HepG2 (cell line): ENCODE measurements around the gene NECTIN2. TPM values are rescaled to one million over a fixed set of nuclear protein-coding genes. Genes with fewer than 3 reads are reported as not detected.

Source experiments
- CREB1 ChIP-seq, 2 experiments: fragments of 450-650 bp in 1 of 2; IDR thresholded peaks; 2 replicates each; pipeline ENCODE4 v1.6.1; 2016 to 2017; ENCODE audit warnings: control low read depth in 1 of 2, mild to moderate bottlenecking in 1 of 2, missing compliant biosample characterization in 1 of 2, missing genetic modification characterization in 1 of 2
- FOXA3 ChIP-seq: IDR thresholded peaks from 2 replicates; pipeline ENCODE4 v1.6.1; 2016; ENCODE audit warnings: missing genetic modification reagents, missing compliant biosample characterization
- GATA4 ChIP-seq: sonication (generic); IDR thresholded peaks from 2 replicates; pipeline ENCODE4 v1.6.1; 2016; ENCODE audit warnings: antibody characterized with exemption, low read depth, borderline replicate concordance
- KDM3A ChIP-seq: IDR thresholded peaks from 2 replicates; pipeline ENCODE4 v1.6.1; 2018; ENCODE audit warnings: low read depth, missing compliant biosample characterization
- MBD4 ChIP-seq: IDR thresholded peaks from 2 replicates; pipeline ENCODE4 v1.6.1; 2012; ENCODE audit warnings: low read length, inconsistent platforms, borderline replicate concordance
- MYNN ChIP-seq: sonication (generic); formaldehyde crosslinking; IDR thresholded peaks from 2 replicates; pipeline ENCODE4 v1.4.0; 2020; ENCODE audit warnings: mild to moderate bottlenecking, low read depth, missing genetic modification reagents
- RORA ChIP-seq: sonication (generic); formaldehyde crosslinking; IDR thresholded peaks from 2 replicates; pipeline ENCODE4 v1.5.0; 2020; ENCODE audit warnings: mild to moderate bottlenecking, missing genetic modification reagents, moderate library complexity
- SRSF4 ChIP-seq: fragments of 200-400 bp; formaldehyde crosslinking; IDR thresholded peaks from one replicate; pipeline ENCODE4 v1.6.1; 2018; ENCODE audit warnings: mild to moderate bottlenecking, low read depth, low read length, moderate library complexity; ENCODE audit not compliant: poor library complexity, severe bottlenecking
- STAT5B ChIP-seq: sonication (generic); formaldehyde crosslinking; IDR thresholded peaks from 2 replicates; pipeline ENCODE4 v1.4.0; 2020; ENCODE audit warnings: missing genetic modification reagents
- TBX2 ChIP-seq: sonication (generic); formaldehyde crosslinking; IDR thresholded peaks from 2 replicates; pipeline ENCODE4 v1.5.0; 2020; ENCODE audit warnings: missing genetic modification reagents, mild to moderate bottlenecking, borderline replicate concordance
- U2AF2 ChIP-seq: fragments of 200-400 bp; formaldehyde crosslinking; IDR thresholded peaks from 2 replicates; pipeline ENCODE4 v1.6.1; 2017; ENCODE audit warnings: low read depth, mild to moderate bottlenecking, low read length
- ZNF207 ChIP-seq: fragments of 450-650 bp; IDR thresholded peaks from 2 replicates; pipeline ENCODE4 v1.6.1; 2016; ENCODE audit warnings: antibody characterized with exemption, borderline replicate concordance
- ZNF234 ChIP-seq: sonication (generic); formaldehyde crosslinking; conservative IDR thresholded peaks from 2 replicates; pipeline ENCODE4 v1.5.1; 2020; ENCODE audit warnings: mild to moderate bottlenecking, missing genetic modification reagents
- ZNF30 ChIP-seq: sonication (generic); formaldehyde crosslinking; IDR thresholded peaks from 2 replicates; pipeline ENCODE4 v1.5.0; 2020; ENCODE audit warnings: mild to moderate bottlenecking, missing genetic modification reagents
- ZNF343 ChIP-seq: sonication (generic); formaldehyde crosslinking; IDR thresholded peaks from 2 replicates; pipeline ENCODE4 v1.4.0; 2020; ENCODE audit warnings: mild to moderate bottlenecking, missing genetic modification reagents
- ZNF44 ChIP-seq: sonication (generic); formaldehyde crosslinking; IDR thresholded peaks from 2 replicates; pipeline ENCODE4 v1.5.1; 2020; ENCODE audit warnings: mild to moderate bottlenecking, missing genetic modification reagents
- ZNF530 ChIP-seq: sonication (generic); formaldehyde crosslinking; IDR thresholded peaks from 2 replicates; pipeline ENCODE4 v1.5.0; 2020; ENCODE audit warnings: low read depth, mild to moderate bottlenecking, missing genetic modification reagents
- ZNF816 ChIP-seq: sonication (generic); formaldehyde crosslinking; IDR thresholded peaks from 2 replicates; pipeline ENCODE4 v1.8.0; 2022; ENCODE audit warnings: missing genetic modification reagents, mild to moderate bottlenecking, borderline replicate concordance
- polyA plus RNA-seq, 8 experiments: library from polyadenylated mRNA; depleted of rRNA in 3 of 8; stranded (reverse) in 7 of 8; unstranded in 1 of 8; fragments of >200 nt; fragmentation: Illumina TruSeq in 4 of 8; extraction: Trizol in 4 of 8; gene quantifications; 2 replicates each; pipeline versions ENCODE4 v1.2.1 to v1.2.3, GENCODE V29; 2011 to 2016; ENCODE audit warnings: low read depth in 4 of 8, missing spikeins in 1 of 8, mixed read lengths in 1 of 8; ENCODE audit not compliant: insufficient read depth in 1 of 8
- total RNA-seq, 5 experiments: library from RNA; depleted of rRNA; stranded (reverse); fragments of >200 nt; fragmentation: Illumina TruSeq; extraction: Trizol; gene quantifications; 2 replicates each; pipeline ENCODE4 v1.2.3, GENCODE V29; 2016; ENCODE audit warnings: low read depth in 1 of 5
- TF ChIP-seq, protein P1 (sequence below): sonication (generic); formaldehyde crosslinking; IDR thresholded peaks from 2 replicates; pipeline ENCODE4 v1.4.0; 2020; ENCODE audit warnings: missing genetic modification reagents
- TF ChIP-seq, protein P2 (sequence below): IDR thresholded peaks from 2 replicates; pipeline ENCODE4 v1.6.1; 2012; ENCODE audit warnings: inconsistent platforms
- TF ChIP-seq, protein P3 (sequence below): sonication (generic); formaldehyde crosslinking; IDR thresholded peaks from 2 replicates; pipeline ENCODE4 v1.4.0; 2020; ENCODE audit warnings: missing genetic modification reagents

NECTIN2 gene
- total and polyA plus RNA-seq, 2 of the 13 experiments (the other 11 are each of a cell fraction or from before 2014, with no cell fraction given) = 75.4 to 114 TPM

DNA sequence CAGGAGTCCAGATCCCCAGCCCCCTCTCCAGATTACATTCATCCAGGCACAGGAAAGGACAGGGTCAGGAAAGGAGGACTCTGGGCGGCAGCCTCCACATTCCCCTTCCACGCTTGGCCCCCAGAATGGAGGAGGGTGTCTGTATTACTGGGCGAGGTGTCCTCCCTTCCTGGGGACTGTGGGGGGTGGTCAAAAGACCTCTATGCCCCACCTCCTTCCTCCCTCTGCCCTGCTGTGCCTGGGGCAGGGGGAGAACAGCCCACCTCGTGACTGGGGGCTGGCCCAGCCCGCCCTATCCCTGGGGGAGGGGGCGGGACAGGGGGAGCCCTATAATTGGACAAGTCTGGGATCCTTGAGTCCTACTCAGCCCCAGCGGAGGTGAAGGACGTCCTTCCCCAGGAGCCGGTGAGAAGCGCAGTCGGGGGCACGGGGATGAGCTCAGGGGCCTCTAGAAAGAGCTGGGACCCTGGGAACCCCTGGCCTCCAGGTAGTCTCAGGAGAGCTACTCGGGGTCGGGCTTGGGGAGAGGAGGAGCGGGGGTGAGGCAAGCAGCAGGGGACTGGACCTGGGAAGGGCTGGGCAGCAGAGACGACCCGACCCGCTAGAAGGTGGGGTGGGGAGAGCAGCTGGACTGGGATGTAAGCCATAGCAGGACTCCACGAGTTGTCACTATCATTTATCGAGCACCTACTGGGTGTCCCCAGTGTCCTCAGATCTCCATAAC lies 59.5 kb downstream of the NECTIN2 start, which contains the start of gene APOE (continued):
- TF ChIP-seq, protein P1, sequence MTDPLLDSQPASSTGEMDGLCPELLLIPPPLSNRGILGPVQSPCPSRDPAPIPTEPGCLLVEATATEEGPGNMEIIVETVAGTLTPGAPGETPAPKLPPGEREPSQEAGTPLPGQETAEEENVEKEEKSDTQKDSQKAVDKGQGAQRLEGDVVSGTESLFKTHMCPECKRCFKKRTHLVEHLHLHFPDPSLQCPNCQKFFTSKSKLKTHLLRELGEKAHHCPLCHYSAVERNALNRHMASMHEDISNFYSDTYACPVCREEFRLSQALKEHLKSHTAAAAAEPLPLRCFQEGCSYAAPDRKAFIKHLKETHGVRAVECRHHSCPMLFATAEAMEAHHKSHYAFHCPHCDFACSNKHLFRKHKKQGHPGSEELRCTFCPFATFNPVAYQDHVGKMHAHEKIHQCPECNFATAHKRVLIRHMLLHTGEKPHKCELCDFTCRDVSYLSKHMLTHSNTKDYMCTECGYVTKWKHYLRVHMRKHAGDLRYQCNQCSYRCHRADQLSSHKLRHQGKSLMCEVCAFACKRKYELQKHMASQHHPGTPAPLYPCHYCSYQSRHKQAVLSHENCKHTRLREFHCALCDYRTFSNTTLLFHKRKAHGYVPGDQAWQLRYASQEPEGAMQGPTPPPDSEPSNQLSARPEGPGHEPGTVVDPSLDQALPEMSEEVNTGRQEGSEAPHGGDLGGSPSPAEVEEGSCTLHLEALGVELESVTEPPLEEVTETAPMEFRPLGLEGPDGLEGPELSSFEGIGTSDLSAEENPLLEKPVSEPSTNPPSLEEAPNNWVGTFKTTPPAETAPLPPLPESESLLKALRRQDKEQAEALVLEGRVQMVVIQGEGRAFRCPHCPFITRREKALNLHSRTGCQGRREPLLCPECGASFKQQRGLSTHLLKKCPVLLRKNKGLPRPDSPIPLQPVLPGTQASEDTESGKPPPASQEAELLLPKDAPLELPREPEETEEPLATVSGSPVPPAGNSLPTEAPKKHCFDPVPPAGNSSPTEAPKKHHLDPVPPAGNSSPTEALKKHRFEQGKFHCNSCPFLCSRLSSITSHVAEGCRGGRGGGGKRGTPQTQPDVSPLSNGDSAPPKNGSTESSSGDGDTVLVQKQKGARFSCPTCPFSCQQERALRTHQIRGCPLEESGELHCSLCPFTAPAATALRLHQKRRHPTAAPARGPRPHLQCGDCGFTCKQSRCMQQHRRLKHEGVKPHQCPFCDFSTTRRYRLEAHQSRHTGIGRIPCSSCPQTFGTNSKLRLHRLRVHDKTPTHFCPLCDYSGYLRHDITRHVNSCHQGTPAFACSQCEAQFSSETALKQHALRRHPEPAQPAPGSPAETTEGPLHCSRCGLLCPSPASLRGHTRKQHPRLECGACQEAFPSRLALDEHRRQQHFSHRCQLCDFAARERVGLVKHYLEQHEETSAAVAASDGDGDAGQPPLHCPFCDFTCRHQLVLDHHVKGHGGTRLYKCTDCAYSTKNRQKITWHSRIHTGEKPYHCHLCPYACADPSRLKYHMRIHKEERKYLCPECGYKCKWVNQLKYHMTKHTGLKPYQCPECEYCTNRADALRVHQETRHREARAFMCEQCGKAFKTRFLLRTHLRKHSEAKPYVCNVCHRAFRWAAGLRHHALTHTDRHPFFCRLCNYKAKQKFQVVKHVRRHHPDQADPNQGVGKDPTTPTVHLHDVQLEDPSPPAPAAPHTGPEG (CRISPR knock-in tag) = 0 out of 2 replicates have a peak, but pooled peaks have one; percentile 19
- TF ChIP-seq GATA4 (peak; percentile 35; the same call in 1 of the 2 replicates), ZNF343 (CRISPR knock-in tag) (no peak), RORA (CRISPR knock-in tag) (no peak), SRSF4 (no peak), KDM3A (no peak), FOXA3 (CRISPR knock-in tag) (no peak), TBX2 (CRISPR knock-in tag) (no peak; the same call in 1 of the 2 replicates), ZNF530 (CRISPR knock-in tag) (no peak), ZNF44 (CRISPR knock-in tag) (0 out of 2 replicates have a peak, but pooled peaks have one; percentile 56), MBD4 (no peak), ZNF30 (no peak), ZNF816 (CRISPR knock-in tag) (0 out of 2 replicates have a peak, but pooled peaks have one; percentile 47), MYNN (CRISPR knock-in tag) (no peak), U2AF2 (no peak), CREB1 (IDR thresholded peaks at IDR 0.05) (no peak), CREB1 (CRISPR knock-in tag; IDR thresholded peaks at IDR 0.05) (no peak), ZNF234 (CRISPR knock-in tag) (no peak), STAT5B (CRISPR knock-in tag) (no peak), ZNF207 (no peak)
- TF ChIP-seq, protein P2, sequence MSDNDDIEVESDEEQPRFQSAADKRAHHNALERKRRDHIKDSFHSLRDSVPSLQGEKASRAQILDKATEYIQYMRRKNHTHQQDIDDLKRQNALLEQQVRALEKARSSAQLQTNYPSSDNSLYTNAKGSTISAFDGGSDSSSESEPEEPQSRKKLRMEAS = no peak
- TF ChIP-seq, protein P3, sequence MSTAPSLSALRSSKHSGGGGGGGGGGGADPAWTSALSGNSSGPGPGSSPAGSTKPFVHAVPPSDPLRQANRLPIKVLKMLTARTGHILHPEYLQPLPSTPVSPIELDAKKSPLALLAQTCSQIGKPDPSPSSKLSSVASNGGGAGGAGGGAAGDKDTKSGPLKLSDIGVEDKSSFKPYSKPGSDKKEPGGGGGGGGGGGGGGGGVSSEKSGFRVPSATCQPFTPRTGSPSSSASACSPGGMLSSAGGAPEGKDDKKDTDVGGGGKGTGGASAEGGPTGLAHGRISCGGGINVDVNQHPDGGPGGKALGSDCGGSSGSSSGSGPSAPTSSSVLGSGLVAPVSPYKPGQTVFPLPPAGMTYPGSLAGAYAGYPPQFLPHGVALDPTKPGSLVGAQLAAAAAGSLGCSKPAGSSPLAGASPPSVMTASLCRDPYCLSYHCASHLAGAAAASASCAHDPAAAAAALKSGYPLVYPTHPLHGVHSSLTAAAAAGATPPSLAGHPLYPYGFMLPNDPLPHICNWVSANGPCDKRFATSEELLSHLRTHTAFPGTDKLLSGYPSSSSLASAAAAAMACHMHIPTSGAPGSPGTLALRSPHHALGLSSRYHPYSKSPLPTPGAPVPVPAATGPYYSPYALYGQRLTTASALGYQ = no peak
